ENCODE results near the gene CHRNA10.

CHRNA10 gene

GRCh38 chr11:3627291-3627690 is 43.9 kb downstream of the CHRNA10 start:
- DNase-seq = no peak

DNA sequence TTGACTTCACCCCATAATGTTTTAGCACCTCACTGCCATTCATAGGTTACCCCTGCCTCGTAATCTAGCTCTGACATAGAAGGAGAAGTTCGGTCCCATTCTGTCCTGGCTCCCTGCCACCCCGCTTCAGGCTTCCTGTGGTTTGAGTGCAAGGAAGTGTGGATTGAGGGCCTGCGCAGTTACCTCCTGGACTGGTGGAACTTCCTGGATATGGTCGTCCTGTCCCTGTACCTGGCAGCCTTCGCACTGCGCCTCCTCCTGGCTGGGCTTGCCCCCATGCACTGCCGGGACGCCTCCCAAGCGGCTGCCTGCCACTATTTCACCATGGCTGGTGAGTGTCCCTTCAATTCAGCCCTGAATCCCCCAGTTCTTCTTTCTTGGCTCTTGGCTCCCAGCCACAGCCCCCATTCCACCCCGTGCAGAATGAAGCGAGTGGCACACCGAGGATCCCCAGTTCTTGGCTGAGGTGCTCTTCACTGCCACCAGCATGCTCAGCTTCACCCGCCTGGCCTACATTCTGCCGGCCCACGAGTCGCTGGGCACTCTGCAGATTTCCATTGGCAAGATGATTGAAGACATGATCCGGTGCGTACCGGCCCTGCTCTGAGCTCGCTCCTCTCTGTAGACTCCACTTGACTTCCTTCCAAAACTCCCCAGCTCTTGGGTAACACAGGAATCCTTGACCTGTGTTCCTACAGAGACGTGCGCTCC is 44.8 kb downstream of the CHRNA10 start:
- DNase-seq = no peak

- DNase-seq = no peak
Observed at GRCh38 chr11:3623767-3624458, 47.3 kb downstream of the CHRNA10 start.

GRCh38 chr11:3623121-3623520 is 48.1 kb downstream of the CHRNA10 start:
- DNase-seq = no peak

DNA sequence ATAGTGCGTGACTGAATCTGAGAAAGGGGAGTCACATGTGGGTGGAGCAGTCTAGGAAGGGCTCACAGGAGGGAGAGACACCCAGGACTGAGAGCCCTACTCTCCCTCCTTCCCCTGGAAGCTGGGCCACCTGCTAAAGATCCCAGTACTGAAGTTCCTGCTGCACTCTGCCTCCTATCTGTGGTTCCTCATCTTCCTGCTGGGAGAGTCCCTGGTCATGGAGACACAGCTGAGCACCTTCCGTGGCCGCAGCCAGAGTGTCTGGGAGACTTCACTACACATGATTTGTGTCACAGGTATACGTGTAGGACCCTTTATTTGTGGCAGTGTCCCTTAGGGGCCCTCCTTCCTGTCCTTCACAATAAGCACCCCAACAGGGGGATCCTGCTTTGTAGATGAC is 48.7 kb downstream of the CHRNA10 start:
- no peak for DNase-seq

DNA sequence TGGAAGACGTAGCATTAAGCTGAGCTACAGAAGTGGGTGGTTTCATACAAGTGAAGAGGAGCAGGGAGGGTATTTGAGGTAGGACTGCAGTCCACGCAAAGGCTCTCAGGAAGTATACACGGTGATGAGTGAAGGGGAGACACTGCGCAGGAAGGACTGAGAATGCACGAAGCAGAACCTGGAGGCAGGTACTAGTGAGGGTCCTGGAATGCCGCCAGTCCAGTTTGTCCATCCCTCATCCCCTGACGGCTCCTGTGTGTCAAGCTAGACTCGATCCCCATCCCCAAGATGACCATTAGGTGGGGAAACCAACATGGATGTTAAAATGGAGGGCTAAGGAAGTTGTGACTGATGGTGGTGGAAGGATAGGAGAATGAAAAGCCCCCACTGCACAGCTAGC is 53.2 kb downstream of the CHRNA10 start:
- DNase-seq = no peak

GRCh38 chr11:3616721-3617460 is 54.3 kb downstream of the CHRNA10 start:
- no peak for DNase-seq

DNA sequence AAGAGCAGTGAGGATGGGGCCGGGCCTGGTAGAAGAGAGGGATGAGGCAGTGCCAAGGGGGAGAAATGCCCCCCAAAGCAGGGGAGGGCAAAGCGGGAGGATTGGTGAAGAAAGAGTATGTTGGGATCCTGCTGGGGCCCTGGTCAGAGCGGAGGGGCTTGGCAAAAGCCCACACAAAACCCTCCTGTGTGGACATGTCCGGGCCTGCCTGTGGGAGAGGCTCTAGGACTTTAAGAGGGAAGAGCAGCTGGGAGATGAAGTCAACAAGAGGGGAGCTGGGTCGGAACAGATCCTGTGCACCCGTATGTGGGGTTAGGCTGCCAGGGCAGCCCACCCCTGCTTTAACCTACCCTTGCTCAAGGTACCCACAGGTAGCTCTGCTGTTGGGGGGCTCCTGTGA is 55.2 kb downstream of the CHRNA10 start:
- DNase-seq = no peak
